ENCODE measurements around the gene CADPS. TPM values are rescaled to one million over a fixed set of nuclear protein-coding genes. Genes with fewer than 3 reads are reported as not detected.

The CADPS gene
- total RNA-seq, 2 experiments from 2014 or later: 61.3 to 68.6 TPM

GRCh38 chr3:62532796-62533195 is 342.4 kb downstream of the CADPS start:
- ChIA-PET CTCF (ENCODE audit: unreplicated experiment) (no interaction called here), POLR2A (no interaction called here)
- intact Hi-C loops (cut with micrococcal nuclease; ENCODE audit: unreplicated experiment): no loop called here
- Histone ChIP-seq H3K9me3 (ENCODE audit: low read length) (no peaks in the 10 kb centered on the region), H3K79me2 (ENCODE audit: insufficient read depth, low read depth, low read length) (no peaks in the 10 kb centered on the region), H3K9me2 (ENCODE audit: insufficient read depth, low read length) (no peaks in the 10 kb centered on the region), H3K36me3 (ENCODE audit: insufficient read depth, low read length) (no peaks in the 10 kb centered on the region), H3K4me1 (ENCODE audit: insufficient read depth, low read length, poor library complexity, severe bottlenecking) (no peaks in the 10 kb centered on the region), H4K20me1 (ENCODE audit: insufficient read depth, low read length) (no peaks in the 10 kb centered on the region), H3K4me3 (ENCODE audit: low read depth, low read length, poor library complexity, severe bottlenecking) (no peak overlapping the region), H2AFZ (ENCODE audit: low read length) (no peak overlapping the region), H3K4me2 (ENCODE audit: low read length) (no peak overlapping the region), H3K27ac (ENCODE audit: low read depth, low read length, poor library complexity, severe bottlenecking) (no peak overlapping the region)
- no TSS peak for BruUV-seq (replicated peaks)
- TF ChIP-seq EZH2phosphoT487 (IDR thresholded peaks at IDR 0.05; ENCODE audit: borderline replicate concordance, low read depth, low read length) (no peak), CTCF (conservative IDR thresholded peaks at IDR 0.05; ENCODE audit: low read length) (no peak)
- DNase-seq (ENCODE audit: low spot score): no peak

GRCh38 chr3:62531981-62532380 is 343.2 kb downstream of the CADPS start:
- Histone ChIP-seq H3K36me3 (ENCODE audit: insufficient read depth, low read length) (no peaks in the 10 kb centered on the region), H3K4me3 (ENCODE audit: low read depth, low read length, poor library complexity, severe bottlenecking) (no peak overlapping the region), H4K20me1 (ENCODE audit: insufficient read depth, low read length) (no peaks in the 10 kb centered on the region), H3K27ac (ENCODE audit: low read depth, low read length, poor library complexity, severe bottlenecking) (no peak overlapping the region), H3K9me3 (ENCODE audit: low read length) (no peaks in the 10 kb centered on the region), H3K79me2 (ENCODE audit: insufficient read depth, low read depth, low read length) (no peaks in the 10 kb centered on the region), H3K4me2 (ENCODE audit: low read length) (no peak overlapping the region), H2AFZ (ENCODE audit: low read length) (no peak overlapping the region), H3K9me2 (ENCODE audit: insufficient read depth, low read length) (no peaks in the 10 kb centered on the region), H3K4me1 (ENCODE audit: insufficient read depth, low read length, poor library complexity, severe bottlenecking) (no peaks in the 10 kb centered on the region)
- TF ChIP-seq CTCF (conservative IDR thresholded peaks at IDR 0.05; ENCODE audit: low read length) (no peak), EZH2phosphoT487 (IDR thresholded peaks at IDR 0.05; ENCODE audit: borderline replicate concordance, low read depth, low read length) (no peak)
- DNase-seq (ENCODE audit: low spot score): no peak
- BruUV-seq (replicated peaks): no TSS peak
- CTCF ChIA-PET (ENCODE audit: unreplicated experiment): no interaction called here
- intact Hi-C loops (cut with micrococcal nuclease; ENCODE audit: unreplicated experiment): no loop called here
- POLR2A ChIA-PET: no interaction called here

- H3K27ac ChIP-seq (ENCODE audit: low read depth, low read length, poor library complexity, severe bottlenecking): no peak overlapping the region
- no peak overlapping the region for H3K4me3 ChIP-seq (ENCODE audit: low read depth, low read length, poor library complexity, severe bottlenecking)
- ChIA-PET CTCF (ENCODE audit: unreplicated experiment) (no interaction called here), POLR2A (interaction anchor here (0.6 to 1.5 kb wide), 2 partner anchors 14 to 136 kb away, joined by 3 to 5 read pairs; no protein-coding TSS in a partner anchor)
- no peaks in the 10 kb centered on the region for H3K36me3 ChIP-seq (ENCODE audit: insufficient read depth, low read length)
- H3K4me2 ChIP-seq (ENCODE audit: low read length): no peak overlapping the region
- TF ChIP-seq CTCF (conservative IDR thresholded peaks at IDR 0.05; ENCODE audit: low read length) (no peak), EZH2phosphoT487 (IDR thresholded peaks at IDR 0.05; ENCODE audit: borderline replicate concordance, low read depth, low read length) (no peak)
- H4K20me1 ChIP-seq (ENCODE audit: insufficient read depth, low read length): no peaks in the 10 kb centered on the region
- intact Hi-C loops (cut with micrococcal nuclease; ENCODE audit: unreplicated experiment): no loop called here
- H3K4me1 ChIP-seq (ENCODE audit: insufficient read depth, low read length, poor library complexity, severe bottlenecking): no peaks in the 10 kb centered on the region
- H3K79me2 ChIP-seq (ENCODE audit: insufficient read depth, low read depth, low read length): no peaks in the 10 kb centered on the region
- no peaks in the 10 kb centered on the region for H3K9me3 ChIP-seq (ENCODE audit: low read length)
- no peaks in the 10 kb centered on the region for H3K9me2 ChIP-seq (ENCODE audit: insufficient read depth, low read length)
- no TSS peak for BruUV-seq (replicated peaks)
- no peak overlapping the region for H2AFZ ChIP-seq (ENCODE audit: low read length)
- no peak for DNase-seq (ENCODE audit: low spot score)
Observed at GRCh38 chr3:62531493-62531892, 343.7 kb downstream of the CADPS start.

All from OCI-LY7 (cell line).